NT2/D1 (cell line): Measurements from ENCODE around the gene EXOC3L4.

Source experiments
- SUZ12 ChIP-seq: IDR thresholded peaks from 2 replicates; pipeline ENCODE4 v1.6.1; 2011; ENCODE audit not compliant: insufficient read length, insufficient read depth; ENCODE audit errors: extremely low read depth
- YY1 ChIP-seq: IDR thresholded peaks from 2 replicates; pipeline ENCODE4 v1.6.1; 2011; ENCODE audit not compliant: insufficient read length, insufficient read depth

GRCh38 chr14:103101257-103101962 is 6.9 kb downstream of the EXOC3L4 start:
- TF ChIP-seq SUZ12, result no peak
- no peak for TF ChIP-seq YY1
